HG03521 (cell line): Measurements from ENCODE around the gene CAMSAP2.
"Not testable (repeated sequence)": the region's sequence is repeated elsewhere in the genome, so short reads cannot be mapped to it uniquely, and the experiment has no call there.

Experiments used
- ATAC-seq: cut with Tn5 transposase; IDR thresholded peaks from one replicate; pipeline ENCODE4 v1.9.1; 2021; ENCODE audit warnings: mild to moderate bottlenecking, moderate library complexity; ENCODE audit not compliant: unreplicated experiment

Gene CAMSAP2

DNA sequence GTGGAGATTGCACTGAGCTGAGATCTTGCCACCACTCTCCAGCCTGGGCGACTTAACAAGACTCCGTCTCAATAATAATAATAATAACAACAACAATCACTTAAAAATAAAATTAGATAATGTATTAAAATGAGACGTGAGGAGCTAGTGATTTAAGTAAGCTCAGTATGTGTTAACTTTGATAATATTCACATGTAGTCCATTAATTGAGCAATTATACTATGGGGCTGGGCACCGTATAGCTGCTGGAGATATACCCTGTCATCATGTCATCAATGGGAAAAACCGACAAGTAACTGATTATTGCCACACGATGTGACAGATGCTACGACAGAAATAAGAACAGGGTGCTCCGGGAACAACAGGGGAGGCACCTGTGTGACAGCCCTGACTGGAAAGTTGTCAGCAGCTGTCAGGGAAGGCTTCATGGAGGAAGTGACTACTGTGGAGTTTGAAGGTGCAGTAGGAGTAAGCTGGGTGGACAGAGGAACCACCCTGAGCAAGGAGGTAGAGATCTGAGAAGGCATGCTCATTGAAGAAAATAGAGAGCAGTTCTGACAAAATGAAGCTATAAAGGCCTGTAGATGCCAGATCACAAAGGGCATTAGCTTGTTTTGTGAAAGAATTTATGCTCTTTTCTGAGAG, 924 bp upstream of the CAMSAP2 start:
- ATAC-seq, result no peak

GRCh38 chr1:200738949-200739651, 407 bp downstream of the CAMSAP2 start:
- ATAC-seq, result peak; percentile 53

DNA sequence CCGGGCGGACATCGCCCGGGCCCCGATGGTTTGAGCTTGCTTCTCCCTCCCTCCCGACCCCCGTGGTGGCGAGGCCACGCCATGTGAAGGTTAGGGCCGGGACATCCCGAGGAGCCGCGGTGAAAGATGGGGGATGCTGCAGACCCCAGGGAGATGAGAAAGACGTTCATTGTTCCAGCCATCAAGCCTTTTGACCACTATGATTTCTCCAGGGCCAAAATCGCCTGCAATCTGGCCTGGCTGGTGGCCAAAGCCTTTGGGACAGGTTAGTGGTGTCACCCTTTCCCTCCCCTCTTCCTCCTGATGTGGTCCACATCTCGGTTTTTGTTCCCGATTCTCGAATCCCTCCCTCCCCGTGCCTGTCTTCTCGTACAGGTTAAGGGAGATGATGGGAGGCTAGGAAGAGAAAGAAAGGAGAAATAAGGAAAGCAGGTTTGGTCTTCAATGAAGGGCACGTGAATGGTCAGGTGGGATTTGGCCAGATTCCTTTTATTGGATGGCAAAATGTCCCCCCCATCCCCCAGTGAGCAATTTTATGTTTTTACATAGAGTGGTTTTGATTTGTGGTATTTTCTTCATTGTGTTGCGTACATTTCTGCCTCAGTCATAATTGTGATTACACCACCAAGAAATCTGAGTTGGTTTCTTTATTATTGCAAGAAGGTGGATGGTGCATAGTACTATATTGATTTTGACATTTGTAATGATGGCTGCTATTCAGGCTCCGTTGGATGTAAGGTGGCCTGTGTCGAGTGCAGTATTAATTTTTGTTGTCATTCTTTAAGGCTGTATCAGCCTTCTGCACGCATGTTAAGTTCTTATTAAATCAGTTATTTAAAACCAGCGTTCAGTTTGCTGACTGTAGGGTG, 1.2 kb downstream of the CAMSAP2 start:
- no peak for ATAC-seq

GRCh38 chr1:200740571-200741208, 2.0 kb downstream of the CAMSAP2 start:
- no peak for ATAC-seq

GRCh38 chr1:200741551-200742207, 3.0 kb downstream of the CAMSAP2 start:
- no peak for ATAC-seq

DNA sequence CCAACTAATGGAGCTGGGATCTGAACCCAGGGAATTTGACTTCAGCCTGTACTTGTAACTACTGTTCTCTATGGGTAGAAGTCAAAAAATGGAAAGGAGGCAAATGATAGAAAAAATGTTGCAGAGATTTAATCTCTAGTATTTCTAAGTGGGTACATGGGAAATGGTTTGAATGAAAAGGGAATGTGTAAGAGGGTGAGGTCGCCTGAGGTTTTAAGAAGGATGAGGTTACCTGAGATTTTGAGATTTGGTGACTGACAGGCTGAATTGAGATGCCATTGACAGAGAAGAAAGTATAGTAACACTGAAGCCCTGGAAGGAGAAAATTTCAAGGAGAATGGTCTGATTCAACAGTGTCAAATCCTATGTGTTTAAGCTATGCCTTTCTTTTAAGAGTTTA, 5.5 kb downstream of the CAMSAP2 start:
- ATAC-seq, result no peak

GRCh38 chr1:200749090-200749489, 10.4 kb downstream of the CAMSAP2 start:
- ATAC-seq, result no peak

- not testable (repeated sequence) for ATAC-seq
These were observed 12.1 kb downstream of the CAMSAP2 start for GRCh38 chr1:200750749-200751148.

GRCh38 chr1:200751717-200752116, 13.0 kb downstream of the CAMSAP2 start:
- peak; percentile 82 for ATAC-seq

DNA sequence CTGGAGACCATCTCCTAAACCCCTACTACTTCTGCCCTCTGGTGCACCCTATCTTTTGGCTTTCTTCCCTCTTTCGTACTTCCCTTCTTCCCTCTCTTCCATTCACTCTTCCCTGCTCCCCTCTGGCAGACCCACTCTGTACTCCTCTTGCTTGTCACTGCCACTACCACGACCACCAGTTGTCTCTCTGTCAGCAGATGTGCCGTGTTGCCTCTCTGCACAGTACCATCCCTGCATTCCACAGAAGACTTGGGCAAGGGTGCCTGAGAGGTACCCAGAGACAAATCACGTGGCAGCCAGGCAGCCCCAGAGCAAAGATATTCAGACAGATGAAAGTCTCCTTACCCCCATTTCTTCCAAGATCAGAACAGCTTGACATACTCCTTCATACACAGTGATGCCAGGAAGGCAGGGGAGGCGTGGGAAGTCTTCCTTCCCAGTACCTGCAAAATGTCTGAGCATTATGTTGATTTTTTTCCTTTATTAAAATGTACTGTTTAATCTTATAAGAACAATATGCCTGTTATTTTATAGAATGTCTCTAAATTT, 15.0 kb downstream of the CAMSAP2 start:
- no peak for ATAC-seq

GRCh38 chr1:200755456-200755855, 16.8 kb downstream of the CAMSAP2 start:
- ATAC-seq, result no peak

- no peak for ATAC-seq
These were observed 23.4 kb downstream of the CAMSAP2 start for GRCh38 chr1:200762089-200762488.

- ATAC-seq, result no peak
These were observed 28.6 kb downstream of the CAMSAP2 start for GRCh38 chr1:200767321-200767720.

- no peak for ATAC-seq
These were observed 33.2 kb downstream of the CAMSAP2 start for GRCh38 chr1:200771625-200772555.

DNA sequence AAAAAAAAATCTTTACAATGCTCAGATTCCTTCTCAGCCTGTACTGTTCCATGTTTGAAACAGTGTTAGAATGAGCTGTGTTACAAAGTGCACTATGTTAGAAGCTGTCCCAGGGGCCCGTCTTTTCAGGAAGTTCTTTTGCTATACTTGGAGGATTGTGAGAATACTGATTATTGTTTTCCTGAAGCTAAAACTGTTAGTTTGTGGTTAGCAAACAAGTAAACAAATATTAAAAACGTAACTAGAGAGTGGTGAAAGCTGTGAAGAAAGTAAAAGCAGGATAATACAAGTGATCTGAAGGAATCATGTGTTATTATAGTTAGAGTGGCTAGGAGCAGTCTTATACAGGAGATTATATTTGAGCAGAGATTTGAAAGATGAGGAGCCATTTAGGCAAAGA, 35.6 kb downstream of the CAMSAP2 start:
- ATAC-seq, result no peak

DNA sequence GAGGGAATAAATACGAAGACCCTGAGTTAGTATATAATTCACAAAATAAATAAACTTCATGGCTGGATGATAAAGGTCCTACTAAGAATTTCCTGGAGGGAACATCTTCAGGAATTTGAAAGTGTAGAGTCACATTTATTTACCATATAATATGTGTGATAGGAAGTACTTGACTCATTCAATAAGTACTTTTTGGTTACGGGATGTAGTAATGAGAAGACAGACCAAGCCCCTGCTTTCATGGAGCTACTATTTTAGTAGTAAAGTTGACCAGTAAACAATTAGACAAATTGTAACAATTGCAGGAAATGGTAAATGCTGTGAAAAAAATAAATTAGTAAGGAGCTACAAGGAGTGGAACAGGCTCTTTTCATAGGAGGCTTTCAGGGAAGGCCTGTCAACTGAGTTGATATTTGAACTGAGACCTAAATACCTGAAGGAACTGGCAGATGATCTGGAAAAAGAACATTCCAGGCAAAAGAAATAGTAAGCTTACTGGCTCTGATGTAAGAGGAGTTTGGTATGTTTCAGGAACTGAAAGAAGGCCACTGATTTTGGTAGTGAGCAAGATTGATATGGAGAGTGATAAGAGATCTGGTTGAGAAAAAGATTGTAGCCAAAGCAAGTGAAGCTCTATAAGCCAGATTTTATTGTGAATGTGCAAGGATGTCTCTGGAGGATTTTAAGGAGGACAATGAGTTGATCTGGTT, 36.2 kb downstream of the CAMSAP2 start:
- no peak for ATAC-seq

- ATAC-seq, result no peak
These were observed 37.2 kb downstream of the CAMSAP2 start for GRCh38 chr1:200775850-200776249.

DNA sequence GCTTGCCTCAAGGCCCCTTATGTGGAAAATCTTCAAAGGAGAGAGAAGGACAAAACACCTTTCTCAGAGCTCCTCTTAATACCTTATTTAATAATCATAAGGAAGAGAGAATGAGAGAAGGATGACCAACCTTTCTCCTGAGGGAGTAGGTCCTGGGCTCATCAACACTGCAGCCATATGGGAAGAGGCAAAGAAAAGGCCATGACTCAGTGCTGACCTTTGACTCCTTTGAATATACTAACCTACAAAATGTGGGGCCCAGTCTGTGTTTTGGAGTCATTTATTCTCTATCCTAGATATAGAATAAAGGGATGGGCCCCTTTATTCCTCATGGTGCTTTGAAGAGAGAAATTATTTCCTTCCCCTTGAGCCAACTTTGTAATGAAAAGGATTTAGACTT, 38.3 kb downstream of the CAMSAP2 start:
- ATAC-seq, result no peak

DNA sequence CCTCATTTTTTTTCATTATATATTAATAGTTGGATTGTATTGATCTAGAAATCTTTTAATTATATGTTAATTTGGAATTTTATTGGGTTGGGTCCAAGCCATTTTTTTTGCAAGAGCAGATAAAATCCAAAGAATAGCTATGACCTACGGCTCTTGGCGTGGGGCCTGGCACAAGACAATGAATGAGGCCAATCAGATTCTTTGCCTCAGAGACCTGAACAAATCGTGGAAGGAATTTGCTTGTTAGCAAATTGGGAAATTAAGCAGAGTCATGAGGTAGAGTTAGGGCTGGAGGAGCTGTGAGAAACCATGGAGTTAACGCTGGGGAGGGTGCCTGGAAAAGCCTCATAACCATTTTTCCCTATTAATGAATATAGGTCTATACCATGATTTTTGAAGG, 40.1 kb downstream of the CAMSAP2 start:
- ATAC-seq, result no peak
